HFF-Myc (cell line): ENCODE data around the gene DHRS3.

Source experiments
- DNase-seq: peaks from one replicate; pipeline ENCODE4 v3.0.0-alpha.2; 2011; ENCODE audit warnings: low read depth; ENCODE audit errors: extremely low read depth
- H3K4me3 ChIP-seq: replicated peaks from 2 replicates; pipeline ENCODE4 v1.5.1; 2011; ENCODE audit warnings: low read depth, mild to moderate bottlenecking, control low read depth, low read length
- TF ChIP-seq, protein P1 (sequence below): IDR thresholded peaks from 2 replicates; pipeline ENCODE4 v1.5.1; 2012; ENCODE audit warnings: mild to moderate bottlenecking, low read depth, low read length, control low read depth; ENCODE audit errors: missing control alignments

DHRS3 gene

DNA sequence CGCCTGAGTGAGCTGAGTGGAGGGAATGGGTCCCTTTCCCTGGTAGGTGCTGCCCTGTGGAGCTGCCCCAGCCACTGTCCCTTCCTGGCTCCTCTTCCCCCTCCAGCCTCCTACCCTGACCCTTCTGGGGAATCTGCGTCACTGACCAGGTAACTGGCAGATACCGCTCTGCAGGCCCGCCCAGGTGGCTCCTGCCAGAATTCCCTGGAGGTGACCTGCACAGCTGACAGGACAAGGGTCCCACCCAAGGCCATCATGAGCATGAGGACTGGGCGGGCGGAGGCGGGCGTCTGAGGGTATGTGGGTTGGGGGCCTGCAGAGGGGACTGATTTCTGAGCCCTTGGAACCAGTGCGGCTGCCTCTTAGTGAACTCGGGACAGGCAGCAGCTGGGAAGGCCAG is 32.5 kb downstream of the DHRS3 start:
- TF ChIP-seq, protein P1, sequence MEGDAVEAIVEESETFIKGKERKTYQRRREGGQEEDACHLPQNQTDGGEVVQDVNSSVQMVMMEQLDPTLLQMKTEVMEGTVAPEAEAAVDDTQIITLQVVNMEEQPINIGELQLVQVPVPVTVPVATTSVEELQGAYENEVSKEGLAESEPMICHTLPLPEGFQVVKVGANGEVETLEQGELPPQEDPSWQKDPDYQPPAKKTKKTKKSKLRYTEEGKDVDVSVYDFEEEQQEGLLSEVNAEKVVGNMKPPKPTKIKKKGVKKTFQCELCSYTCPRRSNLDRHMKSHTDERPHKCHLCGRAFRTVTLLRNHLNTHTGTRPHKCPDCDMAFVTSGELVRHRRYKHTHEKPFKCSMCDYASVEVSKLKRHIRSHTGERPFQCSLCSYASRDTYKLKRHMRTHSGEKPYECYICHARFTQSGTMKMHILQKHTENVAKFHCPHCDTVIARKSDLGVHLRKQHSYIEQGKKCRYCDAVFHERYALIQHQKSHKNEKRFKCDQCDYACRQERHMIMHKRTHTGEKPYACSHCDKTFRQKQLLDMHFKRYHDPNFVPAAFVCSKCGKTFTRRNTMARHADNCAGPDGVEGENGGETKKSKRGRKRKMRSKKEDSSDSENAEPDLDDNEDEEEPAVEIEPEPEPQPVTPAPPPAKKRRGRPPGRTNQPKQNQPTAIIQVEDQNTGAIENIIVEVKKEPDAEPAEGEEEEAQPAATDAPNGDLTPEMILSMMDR = no peak
- H3K4me3 ChIP-seq = no peak overlapping the region
- no peak for DNase-seq

DNA sequence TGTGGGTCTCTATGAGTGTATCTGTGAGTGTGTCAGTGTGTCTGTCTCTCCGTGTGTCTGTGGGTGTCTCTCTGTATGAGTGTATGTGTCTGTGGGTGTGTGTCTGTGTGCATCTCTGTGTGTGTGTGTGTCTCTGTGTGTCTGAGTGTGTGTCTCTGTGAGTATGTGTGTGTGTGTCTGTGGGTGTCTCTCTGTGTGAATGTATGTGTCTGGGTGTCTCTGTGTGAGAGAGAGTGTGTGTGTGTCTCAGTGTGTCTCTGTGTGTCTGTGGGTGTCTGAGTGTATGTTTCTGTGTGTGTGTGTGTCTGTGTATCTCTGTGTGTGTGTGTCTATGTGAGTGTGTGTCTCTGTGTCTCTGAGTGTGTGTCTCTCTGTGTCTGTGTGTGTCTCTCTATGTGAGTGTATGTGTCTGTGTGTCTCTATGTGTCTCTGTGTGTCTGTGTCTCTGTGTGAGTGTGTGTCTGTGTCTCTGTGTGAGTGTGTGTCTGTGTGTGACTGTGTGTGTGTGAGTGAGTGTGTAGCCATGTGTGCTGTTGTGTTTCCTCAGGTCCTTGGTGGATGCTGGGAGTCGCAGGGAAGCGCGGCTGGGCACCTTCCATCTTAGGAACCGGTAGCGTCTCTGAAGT is 33.0 kb downstream of the DHRS3 start:
- TF ChIP-seq, protein P1 = no peak
- DNase-seq = no peak
- H3K4me3 ChIP-seq = no peak overlapping the region

DNA sequence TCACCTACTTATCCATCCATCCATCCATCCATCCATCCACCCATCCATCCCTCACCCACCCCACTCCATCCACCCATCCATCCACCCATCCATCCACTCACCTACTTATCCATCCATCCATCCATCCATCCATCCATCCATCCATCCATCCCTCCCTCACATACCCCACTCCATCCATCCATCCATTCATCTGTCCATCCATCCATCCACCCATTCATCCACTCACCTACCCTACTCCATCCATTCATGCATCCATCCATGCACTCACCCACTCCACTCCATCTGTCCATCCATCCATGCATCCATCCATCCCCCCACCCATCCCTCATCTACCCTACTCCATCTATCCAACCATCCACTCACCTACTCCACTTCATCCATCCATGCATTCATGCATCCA is 34.5 kb downstream of the DHRS3 start:
- H3K4me3 ChIP-seq = no peak overlapping the region
- TF ChIP-seq, protein P1 = no peak
- DNase-seq = no peak

DNA sequence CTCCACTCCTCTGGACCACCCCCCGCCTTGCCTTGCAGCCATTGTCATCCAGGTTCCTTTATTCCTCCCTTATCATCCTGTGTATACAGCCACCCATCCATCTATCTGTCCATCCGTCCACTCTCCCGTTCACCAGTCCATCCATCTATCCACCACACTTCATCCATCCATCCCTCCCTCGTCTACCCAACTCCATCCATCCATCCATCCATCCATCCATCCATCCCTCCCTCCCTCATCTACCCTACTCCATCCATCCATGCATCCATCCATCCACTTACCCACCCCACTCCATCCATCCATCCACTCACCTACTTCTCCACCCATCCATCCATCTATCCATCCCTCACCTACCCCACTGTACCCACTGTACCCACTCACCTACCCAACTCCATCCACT is 35.4 kb downstream of the DHRS3 start:
- no peak overlapping the region for H3K4me3 ChIP-seq
- TF ChIP-seq, protein P1 = no peak
- no peak for DNase-seq

DNA sequence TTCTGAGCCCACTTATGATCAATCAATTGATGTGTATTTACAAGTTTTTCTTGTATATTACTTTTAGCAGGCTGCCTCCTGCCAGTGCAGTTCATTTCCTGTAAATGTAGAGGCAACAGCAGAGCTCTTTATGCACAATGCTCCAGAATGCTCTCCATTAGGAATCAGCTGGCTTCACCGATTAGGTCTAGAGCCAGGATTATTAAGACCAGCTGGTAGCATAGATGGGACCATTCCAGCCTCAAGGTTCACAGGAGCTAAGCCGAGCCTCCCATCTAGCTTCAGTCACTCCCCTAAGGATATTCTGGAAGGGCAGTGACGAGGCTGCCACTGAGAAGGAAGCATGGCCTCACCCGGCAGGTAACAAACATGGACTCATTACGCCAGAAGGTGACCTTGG is 36.8 kb downstream of the DHRS3 start:
- no peak for DNase-seq
- H3K4me3 ChIP-seq = no peak overlapping the region
- TF ChIP-seq, protein P1 = no peak

DNA sequence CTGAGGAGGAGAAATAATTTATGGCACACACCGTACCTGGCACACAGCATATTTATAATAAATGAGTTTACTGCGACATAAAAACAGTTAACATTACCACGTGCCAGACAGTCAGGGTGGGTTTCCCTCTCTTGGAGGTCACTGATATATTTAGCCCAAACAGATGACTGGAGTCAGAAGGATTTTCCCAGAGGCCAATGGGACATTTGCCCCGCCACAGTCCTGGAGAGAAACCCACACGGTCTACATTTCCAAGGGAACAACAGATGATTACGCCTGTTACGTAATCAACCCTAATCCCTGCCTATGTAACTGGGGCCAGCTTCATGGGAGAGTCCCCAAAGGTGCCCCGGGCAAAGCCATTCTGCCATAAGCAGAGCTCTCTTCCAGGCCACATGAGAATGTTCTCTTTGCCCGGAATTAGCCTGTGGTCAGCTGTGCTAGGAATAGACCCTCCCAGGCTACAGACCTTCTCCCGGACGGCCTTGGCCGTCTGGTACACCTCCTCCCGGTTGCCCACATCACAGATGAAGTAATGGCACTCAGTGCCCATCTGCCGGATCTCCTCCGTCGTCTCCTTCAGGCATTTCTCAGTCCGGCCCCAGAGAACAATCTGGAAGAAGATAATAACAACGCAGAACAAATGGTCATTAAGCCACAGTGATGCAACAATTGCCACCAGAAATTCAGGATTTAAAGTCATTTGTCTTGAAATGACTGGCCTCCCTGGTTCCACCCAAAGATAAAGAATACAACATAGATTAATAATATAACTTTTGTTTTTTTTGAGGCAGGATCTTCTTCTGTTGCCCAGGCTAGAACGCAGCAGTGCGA is 37.7 kb downstream of the DHRS3 start:
- TF ChIP-seq, protein P1 = no peak
- no peak for DNase-seq
- H3K4me3 ChIP-seq = no peak overlapping the region
